Type B pancreatic cell (in vitro differentiated cells): ENCODE data around the gene RERE. TPM values are rescaled to one million over a fixed set of nuclear protein-coding genes. Genes with fewer than 3 reads are reported as not detected.

Source experiments
- DNase-seq: peaks from one replicate; pipeline ENCODE4 v3.0.0; 2021; ENCODE audit warnings: mixed read lengths; ENCODE audit not compliant: unreplicated experiment; ENCODE audit errors: extremely low spot score
- H3K27ac Mint-ChIP-seq: 2 replicates; pipeline ENCODE4 v1.8.0; 2021; ENCODE audit warnings: mild to moderate bottlenecking, mixed read lengths
- H3K27me3 Mint-ChIP-seq: 2 replicates; pipeline ENCODE4 v1.8.0; 2021; ENCODE audit warnings: mixed read lengths
- H3K36me3 Mint-ChIP-seq: 2 replicates; pipeline ENCODE4 v1.8.0; 2021; ENCODE audit warnings: mixed read lengths
- H3K4me1 Mint-ChIP-seq: one replicate; pipeline ENCODE4 v1.8.0; 2021; ENCODE audit warnings: mixed read lengths; ENCODE audit not compliant: unreplicated experiment
- H3K4me3 Mint-ChIP-seq: 2 replicates; pipeline ENCODE4 v1.8.0; 2021; ENCODE audit warnings: mild to moderate bottlenecking, mixed read lengths
- H3K9me3 Mint-ChIP-seq: 2 replicates; pipeline ENCODE4 v1.8.0; 2021; ENCODE audit warnings: mixed read lengths
- total RNA-seq: library from RNA; stranded (reverse); gene quantifications from 2 replicates; pipeline ENCODE4 v1.2.1, GENCODE V29; 2021; ENCODE audit warnings: low replicate concordance
- TF ChIP-seq, protein P1 (sequence below): fragments of 200-600 bp; sonication (generic); conservative IDR thresholded peaks from 2 replicates; pipeline ENCODE4 v1.5.0; 2021; ENCODE audit warnings: antibody characterized with exemption, mild to moderate bottlenecking

Gene RERE
- total RNA-seq, 1 donor from 2014 or later = 141 TPM

DNA sequence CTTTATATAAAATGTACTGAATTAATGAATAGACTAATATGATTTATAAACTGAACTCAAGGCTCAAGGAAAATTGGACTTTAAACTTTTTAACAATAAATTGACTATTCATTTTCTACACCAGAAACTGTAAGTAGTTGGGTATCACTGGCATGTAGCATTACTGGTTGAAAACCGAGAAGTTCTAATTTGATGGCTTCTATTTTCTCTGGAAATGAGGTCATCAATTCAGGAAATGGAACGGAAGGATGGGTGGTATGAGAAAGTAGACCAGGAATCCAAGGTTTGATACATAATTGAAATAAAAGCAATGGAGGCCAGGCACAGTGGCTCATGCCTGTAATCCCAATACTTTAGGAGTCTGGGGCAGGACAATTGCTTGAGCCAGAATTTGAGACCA, 50.4 kb downstream of the RERE start:
- no peak overlapping the region for H3K4me3 Mint-ChIP-seq
- TF ChIP-seq, protein P1, sequence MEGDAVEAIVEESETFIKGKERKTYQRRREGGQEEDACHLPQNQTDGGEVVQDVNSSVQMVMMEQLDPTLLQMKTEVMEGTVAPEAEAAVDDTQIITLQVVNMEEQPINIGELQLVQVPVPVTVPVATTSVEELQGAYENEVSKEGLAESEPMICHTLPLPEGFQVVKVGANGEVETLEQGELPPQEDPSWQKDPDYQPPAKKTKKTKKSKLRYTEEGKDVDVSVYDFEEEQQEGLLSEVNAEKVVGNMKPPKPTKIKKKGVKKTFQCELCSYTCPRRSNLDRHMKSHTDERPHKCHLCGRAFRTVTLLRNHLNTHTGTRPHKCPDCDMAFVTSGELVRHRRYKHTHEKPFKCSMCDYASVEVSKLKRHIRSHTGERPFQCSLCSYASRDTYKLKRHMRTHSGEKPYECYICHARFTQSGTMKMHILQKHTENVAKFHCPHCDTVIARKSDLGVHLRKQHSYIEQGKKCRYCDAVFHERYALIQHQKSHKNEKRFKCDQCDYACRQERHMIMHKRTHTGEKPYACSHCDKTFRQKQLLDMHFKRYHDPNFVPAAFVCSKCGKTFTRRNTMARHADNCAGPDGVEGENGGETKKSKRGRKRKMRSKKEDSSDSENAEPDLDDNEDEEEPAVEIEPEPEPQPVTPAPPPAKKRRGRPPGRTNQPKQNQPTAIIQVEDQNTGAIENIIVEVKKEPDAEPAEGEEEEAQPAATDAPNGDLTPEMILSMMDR = no peak
- H3K4me1 Mint-ChIP-seq = peaks cover 31% of the 10 kb centered on the region
- no peak overlapping the region for H3K27ac Mint-ChIP-seq
- H3K9me3 Mint-ChIP-seq = no peaks in the 10 kb centered on the region
- no peaks in the 10 kb centered on the region for H3K27me3 Mint-ChIP-seq
- H3K36me3 Mint-ChIP-seq = peaks cover 6% of the 10 kb centered on the region
- no peak for DNase-seq

DNA sequence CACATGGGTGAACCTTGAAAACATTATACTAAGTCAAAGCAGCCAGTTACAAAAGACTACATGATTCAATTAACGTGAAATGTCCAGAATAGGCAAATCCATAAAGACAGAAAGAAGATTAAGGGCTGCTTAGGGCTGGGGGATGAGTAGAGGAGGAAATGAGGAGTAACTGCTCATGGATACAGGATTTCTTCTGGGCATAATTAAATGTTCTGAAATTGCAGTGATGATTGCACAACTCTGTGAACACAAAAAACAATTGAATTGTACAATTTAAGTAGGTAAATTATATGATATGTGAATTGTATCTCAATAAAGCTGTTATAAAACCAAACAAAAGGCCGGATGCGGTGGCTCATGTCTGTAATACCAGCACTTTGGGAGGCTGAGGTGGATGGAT, 52.2 kb downstream of the RERE start:
- Mint-ChIP-seq H3K4me3 (no peak overlapping the region), H3K27ac (no peak overlapping the region)
- TF ChIP-seq, protein P1 = no peak

DNA sequence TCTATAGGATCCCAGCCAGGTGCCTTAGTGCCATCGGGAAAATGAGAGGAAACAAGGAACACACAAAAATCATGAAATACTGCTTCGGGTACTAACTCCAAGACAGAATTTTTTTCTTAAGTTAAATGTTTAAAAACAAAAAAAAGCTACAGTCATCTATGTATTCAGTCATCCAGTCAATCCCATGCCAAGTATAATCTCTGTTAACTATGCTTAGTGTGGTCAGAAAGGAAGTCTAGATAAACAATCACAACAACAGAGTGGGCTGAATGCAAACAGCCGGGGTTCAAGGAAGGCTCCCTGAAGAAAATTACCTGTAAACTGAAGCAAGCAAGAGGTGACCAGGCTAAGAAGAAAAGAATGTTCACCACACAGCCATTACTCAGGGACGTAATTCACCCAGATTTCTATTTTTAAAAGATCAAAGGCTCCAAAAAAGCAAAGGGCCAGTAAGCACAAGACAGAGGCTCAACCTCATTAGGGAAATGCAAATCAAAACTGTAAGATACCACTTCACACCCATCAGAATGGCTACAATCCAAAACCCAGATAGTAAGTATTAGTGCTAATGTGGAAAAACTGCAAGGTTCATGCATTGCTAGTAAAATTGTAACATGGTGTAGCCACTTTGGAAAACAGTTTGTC, 53.0 kb downstream of the RERE start:
- no peak overlapping the region for H3K4me3 Mint-ChIP-seq
- H3K4me1 Mint-ChIP-seq = peaks cover 34% of the 10 kb centered on the region
- no peaks in the 10 kb centered on the region for H3K9me3 Mint-ChIP-seq
- peaks cover 9% of the 10 kb centered on the region for H3K36me3 Mint-ChIP-seq
- no peaks in the 10 kb centered on the region for H3K27me3 Mint-ChIP-seq
- TF ChIP-seq, protein P1 = no peak
- DNase-seq = no peak
- no peak overlapping the region for H3K27ac Mint-ChIP-seq

More for the DNA sequence above, 52.2 kb downstream of the RERE start:
- Mint-ChIP-seq H3K27me3 (no peaks in the 10 kb centered on the region), H3K36me3 (peaks cover 9% of the 10 kb centered on the region), H3K4me1 (peaks cover 34% of the 10 kb centered on the region), H3K9me3 (no peaks in the 10 kb centered on the region)
- no peak for DNase-seq

DNA sequence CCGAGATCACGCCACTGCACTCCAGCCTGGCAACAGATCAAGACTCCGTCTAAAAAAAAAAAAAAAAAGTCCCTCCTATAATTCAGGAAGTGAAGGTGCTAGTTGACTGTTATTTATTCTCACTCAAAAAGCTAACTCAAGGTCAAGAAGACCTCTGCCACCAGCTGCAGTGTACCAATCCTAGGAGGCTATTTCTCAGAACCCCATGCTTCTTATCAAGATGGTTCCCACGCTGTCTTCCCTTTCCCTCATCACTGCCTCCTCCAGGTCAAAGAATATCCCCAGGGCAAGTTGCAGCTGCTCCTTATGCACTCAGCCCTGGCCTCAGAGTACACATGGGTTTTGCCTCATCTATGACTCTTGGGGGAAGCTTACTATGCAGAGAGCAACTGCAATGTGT, 53.6 kb downstream of the RERE start:
- Mint-ChIP-seq H3K36me3 (peaks cover 9% of the 10 kb centered on the region), H3K4me3 (no peak overlapping the region), H3K4me1 (peaks cover 29% of the 10 kb centered on the region), H3K27ac (no peak overlapping the region), H3K9me3 (no peaks in the 10 kb centered on the region), H3K27me3 (no peaks in the 10 kb centered on the region)
- no peak for DNase-seq
- TF ChIP-seq, protein P1 = no peak

DNA sequence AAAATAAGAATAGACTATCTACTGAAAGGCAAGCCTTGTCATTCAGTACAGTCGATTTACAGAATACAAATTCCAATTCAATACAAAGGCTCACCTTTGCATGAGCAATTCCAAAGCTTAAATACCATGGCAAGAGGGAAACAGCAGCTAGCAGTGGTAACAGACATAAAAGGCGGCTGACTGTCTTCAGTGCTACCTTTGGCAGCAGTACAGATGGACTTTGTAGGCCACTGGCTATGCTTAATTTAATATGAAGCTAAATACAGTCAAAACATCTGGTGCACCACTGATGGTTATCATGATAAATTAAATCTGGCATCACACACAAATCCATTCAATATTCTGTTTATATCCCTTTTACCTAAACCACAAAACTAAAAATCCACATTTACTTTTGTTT, 62.4 kb downstream of the RERE start:
- Mint-ChIP-seq H3K36me3 (no peaks in the 10 kb centered on the region), H3K9me3 (no peaks in the 10 kb centered on the region), H3K27ac (no peak overlapping the region), H3K27me3 (no peaks in the 10 kb centered on the region), H3K4me3 (no peak overlapping the region), H3K4me1 (peaks cover 16% of the 10 kb centered on the region)
- DNase-seq = no peak
- TF ChIP-seq, protein P1 = no peak

DNA sequence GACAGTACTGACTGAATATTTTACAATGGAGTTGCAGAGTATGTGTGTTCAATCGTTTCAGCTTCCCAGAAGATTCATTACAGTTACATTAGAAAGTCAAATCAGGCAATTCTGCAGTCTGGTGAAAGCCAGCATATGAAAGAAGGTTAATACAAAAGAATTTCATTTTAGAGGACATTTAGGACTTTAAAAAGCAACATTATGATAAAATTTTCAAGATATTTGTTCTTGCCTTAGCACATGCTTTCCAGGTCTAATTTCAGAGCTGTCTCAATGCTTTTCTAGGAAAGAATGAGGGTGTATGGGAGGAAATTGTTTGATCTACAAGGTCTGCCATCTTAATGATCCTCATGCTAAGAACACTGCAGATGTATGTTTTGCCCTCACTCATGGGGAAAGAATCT, 63.2 kb downstream of the RERE start:
- H3K4me1 Mint-ChIP-seq = peaks cover 16% of the 10 kb centered on the region

More for the DNA sequence above, 63.2 kb downstream of the RERE start:
- TF ChIP-seq, protein P1 = no peak
- Mint-ChIP-seq H3K27me3 (no peaks in the 10 kb centered on the region), H3K27ac (no peak overlapping the region), H3K9me3 (no peaks in the 10 kb centered on the region), H3K4me3 (no peak overlapping the region), H3K36me3 (no peaks in the 10 kb centered on the region)
- no peak for DNase-seq
